ENCODE data around the gene CHAC1.

CHAC1 gene

DNA sequence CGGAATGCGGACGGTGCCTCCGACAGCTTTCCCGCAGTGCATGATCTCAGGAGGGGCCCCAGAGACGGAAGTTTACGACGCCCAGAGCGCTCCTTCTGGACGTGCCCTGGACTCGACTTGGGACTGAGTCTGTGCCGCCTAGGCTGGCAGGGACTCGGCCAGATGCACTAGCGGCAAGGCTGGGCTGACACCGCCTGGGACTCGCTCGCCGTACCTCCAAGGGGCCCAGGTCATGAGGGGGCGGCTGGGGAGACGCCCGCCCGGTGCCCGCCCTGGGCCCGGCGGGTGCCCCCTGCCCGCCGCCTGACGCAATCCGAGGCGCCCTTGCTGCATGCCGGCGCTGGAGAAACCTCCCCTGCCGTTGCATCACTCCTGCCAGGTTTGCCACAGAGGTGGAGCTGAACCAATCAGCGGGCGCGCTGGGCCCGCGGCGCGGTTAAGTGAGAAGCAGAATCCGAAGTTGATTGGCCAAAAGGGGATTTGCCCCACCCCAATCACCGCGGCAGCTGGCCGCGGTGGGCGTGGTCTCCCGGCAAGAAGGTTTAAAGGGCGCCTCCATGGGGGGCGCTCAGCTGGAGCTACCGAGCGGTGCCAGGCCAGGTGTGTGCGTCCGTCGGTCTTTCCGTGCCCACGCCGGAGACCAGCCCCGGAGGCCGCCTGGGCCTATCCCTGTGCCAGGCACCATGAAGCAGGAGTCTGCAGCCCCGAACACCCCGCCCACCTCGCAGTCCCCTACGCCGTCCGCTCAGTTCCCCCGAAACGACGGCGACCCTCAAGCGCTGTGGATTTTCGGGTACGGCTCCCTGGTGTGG is at the start of gene CHAC1:
Gene CHAC1 (plus strand): TSS at position 571 of the 812 bp plus-strand sequence. CDS start 113 bp downstream, at position 684.
- DNase-seq, result peak in 55 of 56 donors; percentile 32 to 94 (median 84)

- no peak for DNase-seq
Observed at GRCh38 chr15:40904552-40905201, 48.6 kb upstream of the CHAC1 start.

DNA sequence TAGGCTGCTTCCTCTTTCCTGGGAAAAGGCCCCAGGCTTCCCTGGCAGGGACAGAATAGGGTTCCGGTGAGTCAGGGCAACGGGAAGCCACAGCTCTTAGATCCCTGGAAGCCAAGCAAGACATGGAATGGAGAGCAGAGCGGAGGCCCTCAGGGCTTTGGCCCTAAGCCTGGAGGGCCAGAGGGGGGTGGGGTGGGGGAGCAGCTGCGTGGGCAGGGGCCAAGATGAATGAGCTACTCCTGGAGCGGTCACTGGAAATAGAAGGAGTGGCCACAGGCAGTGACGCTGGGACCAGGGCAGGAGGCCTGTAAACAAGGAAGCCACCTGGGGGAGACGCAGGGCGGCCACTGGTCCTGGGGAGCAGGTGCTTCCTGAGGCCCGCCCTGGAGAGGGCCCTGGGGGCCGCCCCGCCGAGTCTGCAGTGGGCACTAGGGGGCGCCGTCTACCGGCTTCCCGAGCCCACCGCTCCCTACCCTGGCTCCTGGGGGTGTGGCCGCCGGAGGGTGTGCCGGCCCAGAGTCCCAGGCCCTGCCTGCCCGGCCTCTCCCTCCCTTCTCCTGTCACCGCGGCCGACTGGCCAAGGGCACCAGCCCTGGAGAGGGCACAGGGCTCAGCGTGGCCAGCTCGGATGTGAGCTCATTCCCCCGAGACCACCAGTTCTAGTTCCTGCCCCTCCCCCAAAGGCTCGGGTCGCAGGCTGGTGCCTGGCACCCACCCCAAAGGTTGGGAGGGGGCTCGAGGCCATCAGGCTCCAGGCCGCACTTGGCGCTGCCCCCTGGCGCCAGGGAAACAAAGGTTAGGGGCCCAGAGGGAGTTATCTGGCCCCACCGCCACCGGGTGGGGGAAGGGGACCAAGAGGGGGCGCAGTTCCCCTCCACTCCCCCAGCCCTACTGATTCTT is 46.9 kb upstream of the CHAC1 start:
- peak in 44 of 56 donors; percentile 22 to 85 (median 60) for DNase-seq

GRCh38 chr15:40906991-40907802 is 46.1 kb upstream of the CHAC1 start:
- peak in 31 of 56 donors; percentile 15 to 68 (median 37) for DNase-seq

GRCh38 chr15:40908095-40908494 is 45.2 kb upstream of the CHAC1 start:
- DNase-seq, result no peak

GRCh38 chr15:40909662-40910630 is 43.3 kb upstream of the CHAC1 start:
- DNase-seq, result peak in 3 of 56 donors; percentile 10 to 21 (median 20)

DNA sequence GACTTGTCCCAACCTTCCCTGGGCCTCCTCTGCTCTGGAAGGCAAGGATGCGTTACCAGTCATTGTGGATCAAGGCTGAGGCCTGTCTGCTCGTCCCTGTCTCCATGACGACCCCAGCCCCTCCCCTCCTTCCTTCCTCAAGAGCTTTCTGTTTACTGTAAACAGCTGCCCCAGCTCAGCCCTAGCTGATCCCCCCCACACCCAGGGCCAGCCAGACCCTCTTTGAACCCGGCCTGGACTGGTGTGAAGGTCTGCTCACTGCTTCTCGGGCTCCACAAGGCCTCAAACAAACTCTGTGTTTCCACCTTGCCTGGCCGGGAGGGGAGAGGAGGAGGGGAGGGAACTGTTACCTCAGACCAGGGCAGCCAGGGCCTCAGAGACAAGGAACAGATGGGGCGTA is 42.1 kb upstream of the CHAC1 start:
- DNase-seq, result no peak

DNA sequence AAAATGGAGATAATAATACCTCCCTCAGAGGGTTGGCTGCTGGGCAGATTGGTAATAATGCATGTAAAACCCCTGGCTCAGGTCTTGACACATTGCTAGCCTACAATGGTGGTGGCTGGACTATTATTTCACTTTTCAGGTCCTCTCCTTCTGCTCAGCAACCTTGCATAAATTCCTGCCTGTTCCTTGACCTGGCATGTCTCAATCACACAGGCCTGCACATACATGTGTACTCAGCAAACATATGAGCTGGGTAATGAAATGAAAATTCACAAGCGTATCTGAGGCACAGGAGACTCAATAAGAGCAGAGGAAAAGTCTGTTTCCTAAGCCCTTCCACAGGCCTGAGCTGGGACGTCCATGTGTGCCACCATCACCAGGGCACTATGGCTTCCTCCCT is 41.6 kb upstream of the CHAC1 start:
- no peak for DNase-seq

DNA sequence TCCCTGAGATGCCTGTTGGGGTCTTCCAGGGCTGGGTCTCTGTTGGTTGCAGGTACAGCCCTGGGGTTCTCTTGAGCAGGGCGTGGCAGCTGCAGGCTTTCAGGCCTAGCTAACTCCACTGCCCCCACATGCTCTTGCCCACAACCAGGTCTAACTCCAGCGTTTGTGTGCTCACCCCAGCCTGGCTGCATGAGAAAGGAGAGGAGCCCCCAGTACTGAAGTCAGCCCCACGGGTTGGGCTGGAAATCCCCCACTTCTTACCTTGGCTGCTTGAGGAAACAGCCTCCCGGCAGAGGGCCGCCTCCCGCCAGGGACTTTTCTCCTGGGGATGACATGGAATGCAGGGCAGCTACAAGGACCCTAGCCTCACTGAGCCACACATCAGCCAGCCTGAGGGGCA is 40.8 kb upstream of the CHAC1 start:
- DNase-seq, result no peak

GRCh38 chr15:40914013-40914412 is 39.3 kb upstream of the CHAC1 start:
- DNase-seq, result no peak

- no peak for DNase-seq
Observed at GRCh38 chr15:40914486-40914885, 38.8 kb upstream of the CHAC1 start.

DNA sequence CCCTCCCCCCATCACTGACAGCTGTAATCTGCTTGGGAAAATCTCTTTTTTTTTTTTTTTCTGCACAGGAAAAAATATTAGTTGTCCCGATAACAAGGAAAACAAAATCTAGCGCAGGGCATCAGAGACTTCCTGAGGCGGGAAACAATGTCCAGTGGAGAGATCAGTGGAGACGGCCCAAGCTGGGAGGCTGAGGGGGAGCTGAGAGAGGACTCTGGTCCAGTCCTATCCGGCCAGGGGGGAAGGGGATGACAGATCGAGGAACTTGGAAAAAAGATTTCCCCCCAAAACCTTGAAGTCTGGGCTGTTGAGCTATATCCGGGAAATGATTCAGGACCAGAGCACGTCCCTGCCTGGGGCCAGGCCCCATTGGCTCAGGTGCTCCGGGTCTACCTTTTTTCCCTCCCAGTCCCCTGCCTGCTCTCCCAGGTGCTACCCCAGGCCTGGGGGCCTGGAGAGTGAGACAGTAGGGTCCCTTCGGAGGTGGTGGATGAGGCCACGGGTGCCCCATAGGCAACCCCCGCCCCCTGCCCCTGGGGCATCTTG is 38.1 kb upstream of the CHAC1 start:
- DNase-seq, result no peak

DNA sequence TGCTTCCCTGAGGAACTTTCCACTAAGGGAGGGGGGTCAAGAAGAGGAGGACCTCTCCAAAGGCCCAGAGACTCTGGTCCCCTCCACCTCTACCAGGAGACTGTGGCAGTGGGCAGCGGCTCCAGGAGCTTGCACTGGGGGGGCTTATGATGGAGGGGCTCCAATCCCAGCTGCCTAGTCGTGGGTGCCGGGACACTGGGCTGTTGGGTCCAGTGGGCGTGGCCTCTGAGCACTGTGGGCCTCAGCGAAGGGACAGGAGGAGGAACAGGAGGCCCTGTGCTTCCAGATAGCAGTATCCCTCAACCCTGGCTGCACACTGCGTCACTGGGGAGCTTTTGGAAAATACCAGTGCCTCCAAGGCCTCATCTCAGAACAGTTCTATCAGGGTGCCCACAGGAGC is 37.6 kb upstream of the CHAC1 start:
- DNase-seq, result no peak

- DNase-seq, result no peak
Observed at GRCh38 chr15:40917585-40917984, 35.7 kb upstream of the CHAC1 start.

- DNase-seq, result no peak
Observed at GRCh38 chr15:40918146-40918798, 35.0 kb upstream of the CHAC1 start.

GRCh38 chr15:40918799-40919392 is 34.4 kb upstream of the CHAC1 start:
- DNase-seq, result no peak

GRCh38 chr15:40921949-40922607 is 31.2 kb upstream of the CHAC1 start:
- no peak for DNase-seq

DNA sequence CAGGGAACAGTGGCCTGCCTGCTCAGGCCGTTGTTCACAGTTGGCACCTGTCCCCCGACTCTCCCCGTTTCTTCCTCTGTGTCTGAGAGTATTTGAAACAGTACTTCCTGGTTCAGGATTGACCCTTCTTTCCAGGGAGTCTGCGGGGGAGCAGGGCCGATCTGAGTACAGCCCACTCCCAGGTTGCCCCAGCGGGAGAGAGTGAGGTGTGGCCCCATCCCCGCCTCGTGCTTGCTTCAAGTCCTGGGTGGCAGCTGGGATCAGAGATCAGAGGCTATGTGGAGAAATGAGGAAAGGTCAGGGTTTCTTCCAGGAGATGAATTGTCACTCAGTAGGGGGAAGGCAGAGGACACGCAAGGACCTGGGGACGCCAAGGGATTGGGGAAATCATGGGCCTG is 30.7 kb upstream of the CHAC1 start:
- no peak for DNase-seq

Measured in amygdala (tissue), 56 donors.